Mucosa of descending colon (tissue), 3 donors: Measurements from ENCODE around the gene CYP4V2. TPM values are rescaled to one million over a fixed set of nuclear protein-coding genes. Genes with fewer than 3 reads are reported as not detected.

Experiments
- ATAC-seq: fragments of 200-7000 bp; cut with Tn5 transposase; one replicate; pipeline ENCODE4 v1.9.1; 2020; ENCODE audit warnings: mild to moderate bottlenecking, moderate library complexity
- DNase-seq, 3 donors: peaks; one replicate each; pipeline ENCODE4 v3.0.0-alpha.2; 2020
- H3K36me3 ChIP-seq: fragments of 200-600 bp; one replicate; pipeline ENCODE4 v1.8.0; 2021; ENCODE audit warnings: low read depth, mild to moderate bottlenecking
- H3K4me1 ChIP-seq: fragments of 200-600 bp; one replicate; pipeline ENCODE4 v1.8.0; 2021; ENCODE audit warnings: low read depth, mild to moderate bottlenecking
- H3K4me3 ChIP-seq: fragments of 200-600 bp; one replicate; pipeline ENCODE4 v1.8.0; 2021; ENCODE audit warnings: mild to moderate bottlenecking
- H3K9me3 ChIP-seq: fragments of 200-600 bp; one replicate; pipeline ENCODE4 v1.8.0; 2021; ENCODE audit warnings: mild to moderate bottlenecking
- intact Hi-C, 2 donors: fragments of 100-400 bp; cut with DNase I in 1 of 2; cut with micrococcal nuclease in 1 of 2; formaldehyde crosslinking; loops; one replicate each; pipeline versions ENCODE4 v1.11.0 to v1.11.1; 2022; cut with DNase I, micrococcal nuclease
- total RNA-seq, 3 donors: library from RNA; stranded (reverse); fragmentation: NEBNext Ultra II Directional in 2 of 3; extraction: Animal tissue kit (Norgen Biotek cat#: 25700) in 2 of 3; gene quantifications; one replicate each; pipeline versions ENCODE4 v1.2.1 to v1.2.4, GENCODE V29; 2021 to 2023
- TF ChIP-seq, protein P1 (sequence below): fragments of 200-600 bp; IDR thresholded peaks from one replicate; pipeline ENCODE4 v1.8.0; 2022; ENCODE audit warnings: antibody characterized with exemption, mild to moderate bottlenecking
- donor health status: DM: no; HTN: no; CAD: no; lungs with moderate emphysema.
- donor health status: DM: no; HTN: no; CAD: no.
- donor health status: DM: no; HTN: yes; CAD: no.

CYP4V2 gene
- total RNA-seq, 3 donors from 2014 or later: 38.4 to 50.8 (median 49.2) TPM

DNA sequence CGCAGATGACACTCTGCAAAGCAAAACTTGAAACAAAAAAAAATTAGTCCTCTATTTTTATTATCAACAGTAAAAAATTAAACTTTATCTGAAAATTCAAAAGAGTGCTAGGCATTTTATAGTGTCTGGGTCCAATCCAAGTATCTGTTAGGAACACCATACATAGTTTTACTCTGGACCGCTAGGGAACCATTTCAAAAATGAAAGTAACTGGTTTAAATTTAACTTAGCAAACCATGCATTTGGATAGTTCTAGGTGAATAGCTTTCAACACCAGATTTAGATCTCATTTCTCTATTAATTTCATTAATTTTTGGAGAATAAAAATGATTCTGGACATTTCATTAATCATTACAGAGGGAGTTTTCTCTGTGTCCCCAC lies 37.1 kb downstream of the CYP4V2 start:
- H3K4me3 ChIP-seq: no peak overlapping the region
- intact Hi-C loops: no loop called here
- TF ChIP-seq, protein P1, sequence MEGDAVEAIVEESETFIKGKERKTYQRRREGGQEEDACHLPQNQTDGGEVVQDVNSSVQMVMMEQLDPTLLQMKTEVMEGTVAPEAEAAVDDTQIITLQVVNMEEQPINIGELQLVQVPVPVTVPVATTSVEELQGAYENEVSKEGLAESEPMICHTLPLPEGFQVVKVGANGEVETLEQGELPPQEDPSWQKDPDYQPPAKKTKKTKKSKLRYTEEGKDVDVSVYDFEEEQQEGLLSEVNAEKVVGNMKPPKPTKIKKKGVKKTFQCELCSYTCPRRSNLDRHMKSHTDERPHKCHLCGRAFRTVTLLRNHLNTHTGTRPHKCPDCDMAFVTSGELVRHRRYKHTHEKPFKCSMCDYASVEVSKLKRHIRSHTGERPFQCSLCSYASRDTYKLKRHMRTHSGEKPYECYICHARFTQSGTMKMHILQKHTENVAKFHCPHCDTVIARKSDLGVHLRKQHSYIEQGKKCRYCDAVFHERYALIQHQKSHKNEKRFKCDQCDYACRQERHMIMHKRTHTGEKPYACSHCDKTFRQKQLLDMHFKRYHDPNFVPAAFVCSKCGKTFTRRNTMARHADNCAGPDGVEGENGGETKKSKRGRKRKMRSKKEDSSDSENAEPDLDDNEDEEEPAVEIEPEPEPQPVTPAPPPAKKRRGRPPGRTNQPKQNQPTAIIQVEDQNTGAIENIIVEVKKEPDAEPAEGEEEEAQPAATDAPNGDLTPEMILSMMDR: no peak
- no peaks in the 10 kb centered on the region for H3K4me1 ChIP-seq
- H3K9me3 ChIP-seq: peaks cover 6% of the 10 kb centered on the region
- no peaks in the 10 kb centered on the region for H3K36me3 ChIP-seq
- no peak for DNase-seq
- peak; percentile 34 for ATAC-seq

DNA sequence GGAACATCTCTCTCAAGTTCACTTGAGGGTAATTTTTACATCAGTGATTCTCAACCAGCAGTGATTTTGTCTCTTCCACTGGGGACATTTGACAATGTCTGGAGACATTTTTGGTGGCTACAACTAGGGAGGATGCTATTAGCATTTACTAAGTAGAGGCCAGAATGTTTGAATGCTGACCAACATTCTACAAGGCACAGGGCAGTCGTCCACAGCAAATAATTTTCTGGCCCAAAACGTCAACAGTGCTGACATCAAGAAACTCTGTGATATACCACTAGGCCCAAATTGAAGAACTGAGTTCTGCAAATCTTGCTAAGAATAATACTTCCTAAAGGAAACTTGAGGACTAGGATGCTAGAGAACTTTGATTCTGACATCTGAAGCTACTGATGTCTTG lies 43.0 kb downstream of the CYP4V2 start:
- Histone ChIP-seq H3K4me3 (no peak overlapping the region), H3K4me1 (no peaks in the 10 kb centered on the region), H3K9me3 (no peaks in the 10 kb centered on the region), H3K36me3 (no peaks in the 10 kb centered on the region)
- intact Hi-C loops: no loop called here
- ATAC-seq (no peak), DNase-seq (no peak)
- TF ChIP-seq, protein P1: no peak

DNA sequence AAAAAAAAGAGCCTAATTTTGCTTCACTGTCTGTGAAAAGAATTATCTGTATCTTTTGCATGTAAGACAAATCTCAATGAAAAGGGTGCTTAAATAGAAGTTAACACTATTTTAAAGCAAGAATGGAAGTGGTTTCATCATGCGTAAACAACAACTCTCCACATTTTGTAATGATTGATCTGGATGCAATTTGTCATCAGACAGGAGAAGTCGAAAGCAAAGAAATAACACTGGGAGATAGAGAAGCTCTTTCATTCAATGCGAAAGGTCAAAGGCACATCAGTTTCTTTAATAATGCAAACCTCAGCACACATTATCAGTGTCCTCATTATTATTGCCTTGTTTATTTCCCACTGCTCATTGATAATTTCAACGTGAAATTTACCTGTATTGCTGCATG lies 44.8 kb downstream of the CYP4V2 start:
- Histone ChIP-seq H3K4me1 (no peaks in the 10 kb centered on the region), H3K9me3 (no peaks in the 10 kb centered on the region), H3K4me3 (no peak overlapping the region), H3K36me3 (no peaks in the 10 kb centered on the region)
- no peak for DNase-seq
- no peak for ATAC-seq
- TF ChIP-seq, protein P1: no peak
- intact Hi-C loops: no loop called here

DNA sequence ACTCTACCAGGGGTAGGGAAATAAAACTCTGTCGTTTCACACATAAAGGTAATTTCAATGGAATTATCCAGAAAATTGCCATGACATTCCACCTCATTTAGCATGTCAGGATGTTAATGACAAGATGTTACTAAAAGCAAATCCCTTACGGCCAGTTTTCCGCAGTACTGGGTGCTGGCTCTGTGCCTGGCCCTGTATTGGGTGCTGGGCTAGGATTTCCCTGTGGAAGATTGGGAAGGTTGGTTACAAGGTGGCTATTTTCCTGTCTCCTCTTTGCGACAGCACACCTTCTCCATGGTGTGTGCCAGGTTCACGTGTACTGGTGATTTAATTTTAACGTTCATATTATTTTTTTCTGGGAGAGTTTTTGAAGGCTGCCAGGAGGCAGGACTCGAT lies 49.1 kb downstream of the CYP4V2 start:
- intact Hi-C loops: no loop called here
- no peaks in the 10 kb centered on the region for H3K9me3 ChIP-seq
- no peak overlapping the region for H3K4me3 ChIP-seq
- DNase-seq: no peak
- H3K4me1 ChIP-seq: no peaks in the 10 kb centered on the region
- TF ChIP-seq, protein P1: no peak
- no peaks in the 10 kb centered on the region for H3K36me3 ChIP-seq
- no peak for ATAC-seq

DNA sequence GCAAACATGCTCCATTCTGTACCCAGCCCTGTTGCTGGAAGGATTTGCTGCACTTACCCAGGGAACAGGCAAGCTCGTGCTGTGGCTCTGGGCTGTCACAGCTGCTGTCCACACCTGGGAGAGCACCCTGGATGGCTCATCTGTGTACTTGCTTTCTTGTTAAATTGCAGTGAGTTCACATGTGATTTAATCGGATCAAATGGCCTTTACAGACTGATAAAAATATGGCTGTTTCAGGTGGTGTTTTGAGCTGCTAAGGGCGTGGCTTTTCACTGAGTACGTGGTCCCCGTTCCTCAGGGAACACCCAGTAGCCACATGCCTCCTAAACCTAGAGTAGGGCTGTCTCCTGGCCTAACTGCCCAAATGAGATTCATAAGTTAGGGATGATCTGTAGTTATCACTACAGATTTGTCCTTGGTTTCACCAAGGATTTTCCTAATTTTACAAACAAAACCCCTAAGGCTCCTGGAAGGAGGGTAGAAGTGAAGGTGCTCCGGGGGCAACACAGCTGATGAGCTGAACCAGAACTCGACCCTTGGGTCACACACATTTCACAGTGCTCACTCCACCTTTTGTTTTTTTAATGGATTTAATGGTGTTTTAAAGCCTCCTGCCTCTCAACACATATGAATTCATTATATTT lies 49.6 kb downstream of the CYP4V2 start:
- no peak for ATAC-seq
- intact Hi-C loops: no loop called here

More for the DNA sequence above, 49.6 kb downstream of the CYP4V2 start:
- H3K36me3 ChIP-seq: no peaks in the 10 kb centered on the region
- H3K4me3 ChIP-seq: no peak overlapping the region
- no peak for DNase-seq
- TF ChIP-seq, protein P1: no peak
- no peaks in the 10 kb centered on the region for H3K4me1 ChIP-seq
- H3K9me3 ChIP-seq: no peaks in the 10 kb centered on the region
